Measurements from ENCODE around the gene PRKAG2. TPM values are rescaled to one million over a fixed set of nuclear protein-coding genes. Genes with fewer than 3 reads are reported as not detected.

Gene PRKAG2
- total and polyA plus RNA-seq, 2 of the 13 experiments (the other 11 are each of a cell fraction or from before 2014, with no cell fraction given): 0.90 to 1.3 TPM

DNA sequence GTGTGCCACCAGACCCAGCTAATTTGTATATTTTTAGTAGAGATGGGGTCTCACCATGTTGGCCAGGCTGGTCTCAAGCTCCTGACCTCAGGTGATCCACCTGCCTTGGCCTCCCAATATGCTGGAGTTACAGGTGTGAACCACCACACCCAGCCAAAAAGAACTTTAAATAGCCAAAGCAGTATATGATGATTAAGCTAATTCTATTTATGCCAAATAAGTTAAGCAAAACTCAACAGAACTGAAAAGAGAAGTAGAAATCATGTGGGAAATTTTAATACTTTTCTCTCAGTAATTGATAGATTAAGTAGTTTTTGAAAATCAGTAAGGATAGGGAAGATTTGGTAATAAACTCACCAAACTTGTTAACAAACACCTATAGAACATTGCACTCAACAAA is 332.7 kb downstream of the PRKAG2 start (continued):
- TF ChIP-seq, protein P1, sequence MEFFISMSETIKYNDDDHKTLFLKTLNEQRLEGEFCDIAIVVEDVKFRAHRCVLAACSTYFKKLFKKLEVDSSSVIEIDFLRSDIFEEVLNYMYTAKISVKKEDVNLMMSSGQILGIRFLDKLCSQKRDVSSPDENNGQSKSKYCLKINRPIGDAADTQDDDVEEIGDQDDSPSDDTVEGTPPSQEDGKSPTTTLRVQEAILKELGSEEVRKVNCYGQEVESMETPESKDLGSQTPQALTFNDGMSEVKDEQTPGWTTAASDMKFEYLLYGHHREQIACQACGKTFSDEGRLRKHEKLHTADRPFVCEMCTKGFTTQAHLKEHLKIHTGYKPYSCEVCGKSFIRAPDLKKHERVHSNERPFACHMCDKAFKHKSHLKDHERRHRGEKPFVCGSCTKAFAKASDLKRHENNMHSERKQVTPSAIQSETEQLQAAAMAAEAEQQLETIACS (CRISPR knock-in tag; IDR thresholded peaks at IDR 0.05): no peak
- TF ChIP-seq MAFF (IDR thresholded peaks at IDR 0.05; ENCODE audit: low read depth, low read length) (peak; percentile 52), MED1 (CRISPR knock-in tag; IDR thresholded peaks at IDR 0.05) (no peak), NFKB2 (CRISPR knock-in tag; IDR thresholded peaks at IDR 0.05; ENCODE audit: borderline replicate concordance) (no peak)
- TF ChIP-seq, protein P2, sequence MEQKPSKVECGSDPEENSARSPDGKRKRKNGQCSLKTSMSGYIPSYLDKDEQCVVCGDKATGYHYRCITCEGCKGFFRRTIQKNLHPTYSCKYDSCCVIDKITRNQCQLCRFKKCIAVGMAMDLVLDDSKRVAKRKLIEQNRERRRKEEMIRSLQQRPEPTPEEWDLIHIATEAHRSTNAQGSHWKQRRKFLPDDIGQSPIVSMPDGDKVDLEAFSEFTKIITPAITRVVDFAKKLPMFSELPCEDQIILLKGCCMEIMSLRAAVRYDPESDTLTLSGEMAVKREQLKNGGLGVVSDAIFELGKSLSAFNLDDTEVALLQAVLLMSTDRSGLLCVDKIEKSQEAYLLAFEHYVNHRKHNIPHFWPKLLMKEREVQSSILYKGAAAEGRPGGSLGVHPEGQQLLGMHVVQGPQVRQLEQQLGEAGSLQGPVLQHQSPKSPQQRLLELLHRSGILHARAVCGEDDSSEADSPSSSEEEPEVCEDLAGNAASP (CRISPR knock-in tag; IDR thresholded peaks at IDR 0.05; ENCODE audit: borderline replicate concordance): no peak

DNA sequence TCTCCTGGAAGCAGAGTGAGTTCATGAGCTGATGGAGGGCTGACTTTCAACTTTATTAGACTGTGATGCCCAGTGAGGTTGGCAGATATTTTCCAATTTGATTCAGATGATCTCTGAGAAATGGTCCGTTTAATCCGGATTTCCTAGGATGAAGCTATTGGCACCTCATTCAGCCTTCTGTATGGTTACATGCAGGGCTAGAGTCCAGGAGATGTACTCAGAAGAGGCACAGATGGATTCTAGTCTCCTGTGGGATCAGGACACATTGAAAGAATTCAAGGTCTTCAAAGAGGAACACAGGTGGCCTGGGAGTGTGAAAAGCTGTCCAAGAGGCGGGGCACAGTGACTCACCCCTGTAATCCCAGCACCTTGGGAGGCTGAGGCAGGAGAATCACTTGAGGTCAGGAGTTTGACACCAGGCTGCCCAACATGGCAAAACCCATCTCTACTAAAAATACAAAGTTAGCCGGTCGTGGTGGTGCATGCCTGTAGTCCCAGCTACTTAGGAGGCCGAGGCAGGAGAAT is 334.2 kb downstream of the PRKAG2 start:
- no peaks in the 10 kb centered on the region for H3K36me3 ChIP-seq (replicated peaks in 1 of 2; ENCODE audit: control insufficient read depth in 1 of 2, insufficient read depth in 2 of 2, low read length in 2 of 2)
- H3K9me3 ChIP-seq (ENCODE audit: low read length): no peaks in the 10 kb centered on the region
- no peaks in the 10 kb centered on the region for H3K4me1 ChIP-seq (ENCODE audit: insufficient read depth, low read length)
- ChIA-PET POLR2A (no interaction called here), CTCF (ENCODE audit: low intra/inter-chr PET ratio, low total read pairs) (no interaction called here)
- no peak overlapping the region for H3K27ac ChIP-seq (ENCODE audit: extremely low read length, insufficient read depth, low read length)
- FAIRE-seq (no peak), DNase-seq (ENCODE audit: low spot score) (no peak), ATAC-seq (no peak)
- TF ChIP-seq JUND (CRISPR knock-in tag; IDR thresholded peaks at IDR 0.05) (no peak), REXO4 (CRISPR knock-in tag; IDR thresholded peaks at IDR 0.05; ENCODE audit: borderline replicate concordance) (no peak), ZNF251 (CRISPR knock-in tag; IDR thresholded peaks at IDR 0.05) (no peak), ZNF549 (CRISPR knock-in tag; IDR thresholded peaks at IDR 0.05) (no peak), ZFP36 (IDR thresholded peaks at IDR 0.05; ENCODE audit: borderline replicate concordance, low read depth, low read length, partially characterized antibody) (no peak), PHF20 (CRISPR knock-in tag; IDR thresholded peaks at IDR 0.05) (no peak), ZSCAN21 (CRISPR knock-in tag; IDR thresholded peaks at IDR 0.05; ENCODE audit: borderline replicate concordance) (no peak), SMC3 (IDR thresholded peaks at IDR 0.05; ENCODE audit: low read length) (no peak)
- TF ChIP-seq, protein P3, sequence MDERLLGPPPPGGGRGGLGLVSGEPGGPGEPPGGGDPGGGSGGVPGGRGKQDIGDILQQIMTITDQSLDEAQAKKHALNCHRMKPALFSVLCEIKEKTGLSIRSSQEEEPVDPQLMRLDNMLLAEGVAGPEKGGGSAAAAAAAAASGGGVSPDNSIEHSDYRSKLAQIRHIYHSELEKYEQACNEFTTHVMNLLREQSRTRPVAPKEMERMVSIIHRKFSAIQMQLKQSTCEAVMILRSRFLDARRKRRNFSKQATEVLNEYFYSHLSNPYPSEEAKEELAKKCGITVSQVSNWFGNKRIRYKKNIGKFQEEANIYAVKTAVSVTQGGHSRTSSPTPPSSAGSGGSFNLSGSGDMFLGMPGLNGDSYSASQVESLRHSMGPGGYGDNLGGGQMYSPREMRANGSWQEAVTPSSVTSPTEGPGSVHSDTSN (CRISPR knock-in tag; IDR thresholded peaks at IDR 0.05): no peak
- TF ChIP-seq, protein P4, sequence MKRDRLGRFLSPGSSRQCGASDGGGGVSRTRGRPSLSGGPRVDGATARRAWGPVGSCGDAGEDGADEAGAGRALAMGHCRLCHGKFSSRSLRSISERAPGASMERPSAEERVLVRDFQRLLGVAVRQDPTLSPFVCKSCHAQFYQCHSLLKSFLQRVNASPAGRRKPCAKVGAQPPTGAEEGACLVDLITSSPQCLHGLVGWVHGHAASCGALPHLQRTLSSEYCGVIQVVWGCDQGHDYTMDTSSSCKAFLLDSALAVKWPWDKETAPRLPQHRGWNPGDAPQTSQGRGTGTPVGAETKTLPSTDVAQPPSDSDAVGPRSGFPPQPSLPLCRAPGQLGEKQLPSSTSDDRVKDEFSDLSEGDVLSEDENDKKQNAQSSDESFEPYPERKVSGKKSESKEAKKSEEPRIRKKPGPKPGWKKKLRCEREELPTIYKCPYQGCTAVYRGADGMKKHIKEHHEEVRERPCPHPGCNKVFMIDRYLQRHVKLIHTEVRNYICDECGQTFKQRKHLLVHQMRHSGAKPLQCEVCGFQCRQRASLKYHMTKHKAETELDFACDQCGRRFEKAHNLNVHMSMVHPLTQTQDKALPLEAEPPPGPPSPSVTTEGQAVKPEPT (CRISPR knock-in tag; IDR thresholded peaks at IDR 0.05; ENCODE audit: low read depth): no peak
- TF ChIP-seq, protein P5, sequence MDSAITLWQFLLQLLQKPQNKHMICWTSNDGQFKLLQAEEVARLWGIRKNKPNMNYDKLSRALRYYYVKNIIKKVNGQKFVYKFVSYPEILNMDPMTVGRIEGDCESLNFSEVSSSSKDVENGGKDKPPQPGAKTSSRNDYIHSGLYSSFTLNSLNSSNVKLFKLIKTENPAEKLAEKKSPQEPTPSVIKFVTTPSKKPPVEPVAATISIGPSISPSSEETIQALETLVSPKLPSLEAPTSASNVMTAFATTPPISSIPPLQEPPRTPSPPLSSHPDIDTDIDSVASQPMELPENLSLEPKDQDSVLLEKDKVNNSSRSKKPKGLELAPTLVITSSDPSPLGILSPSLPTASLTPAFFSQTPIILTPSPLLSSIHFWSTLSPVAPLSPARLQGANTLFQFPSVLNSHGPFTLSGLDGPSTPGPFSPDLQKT (CRISPR knock-in tag; IDR thresholded peaks at IDR 0.05; ENCODE audit: borderline replicate concordance): no peak
- no peak overlapping the region for H3K4me3 ChIP-seq (replicated peaks in 1 of 3; ENCODE audit: insufficient read depth in 1 of 3, low read depth in 2 of 3, low read length in 3 of 3)
- H2AFZ ChIP-seq (ENCODE audit: low read length): no peak overlapping the region
- intact Hi-C loops (cut with micrococcal nuclease; ENCODE audit: unreplicated experiment): no loop called here
- WGBS (ENCODE audit: low lambda C conversion rate): 51% methylated on average over 5 of the region's 6 CpGs
- no peak overlapping the region for H3K4me2 ChIP-seq (ENCODE audit: low read depth, low read length)
- BruUV-seq (replicated peaks): no TSS peak
- H3K79me2 ChIP-seq (ENCODE audit: insufficient read depth, low read length): no peaks in the 10 kb centered on the region
- H4K20me1 ChIP-seq (ENCODE audit: insufficient read depth, low read length): no peaks in the 10 kb centered on the region
- in situ Hi-C loops (cut with HindIII; ENCODE audit: extremely low pct_ligation_motif_present, low pct_unique_long_range_greater_than_20kb): no loop called here
- no peak overlapping the region for H3K9ac ChIP-seq (ENCODE audit: insufficient read depth, low read depth, low read length)
- peaks cover 2 to 39% of the 10 kb centered on the region in 2 experiments; a peak in 4 of 5 replicates for H3K27me3 ChIP-seq (ENCODE audit: control insufficient read depth in 1 of 2, insufficient read depth in 2 of 2, low read length in 2 of 2)
